Measurements from ENCODE around the gene UBE4A.
A peak's percentile ranks its signal among the peaks of the same experiment; 100 is the strongest.
"Not testable (repeated sequence)": the region's sequence is repeated elsewhere in the genome, so short reads cannot be mapped to it uniquely, and the experiment has no call there.

UBE4A gene

GRCh38 chr11:118415062-118415738, 55.8 kb downstream of the UBE4A start:
- TF ChIP-seq MAX (IDR thresholded peaks at IDR 0.05; ENCODE audit: low read depth, low read length) (no peak), POLR2A (IDR thresholded peaks at IDR 0.05; ENCODE audit: extremely low read depth, insufficient read length) (no peak), MYC (IDR thresholded peaks at IDR 0.05; ENCODE audit: low read depth, low read length) (no peak), CTCF (IDR thresholded peaks at IDR 0.05; ENCODE audit: low read depth, low read length) (no peak)
- no peak overlapping the region for H3K4me3 ChIP-seq (ENCODE audit: low read depth, low read length)
- peak; percentile 55 for DNase-seq (ENCODE audit: low read depth)

GRCh38 chr11:118415739-118416068, 56.3 kb downstream of the UBE4A start:
- no peak for TF ChIP-seq POLR2A (IDR thresholded peaks at IDR 0.05; ENCODE audit: extremely low read depth, insufficient read length)
- no peak for TF ChIP-seq CTCF (IDR thresholded peaks at IDR 0.05; ENCODE audit: low read depth, low read length)
- H3K4me3 ChIP-seq (ENCODE audit: low read depth, low read length) = no peak overlapping the region
- peak; percentile 75 for DNase-seq (ENCODE audit: low read depth)

- not testable (repeated sequence) for H3K4me3 ChIP-seq (ENCODE audit: low read depth, low read length); DNase-seq (ENCODE audit: low read depth)
These were observed 57.5 kb downstream of the UBE4A start for GRCh38 chr11:118416900-118417299.

- no peak for DNase-seq (ENCODE audit: low read depth)
- TF ChIP-seq CTCF (IDR thresholded peaks at IDR 0.05; ENCODE audit: low read depth, low read length) (no peak), MAX (IDR thresholded peaks at IDR 0.05; ENCODE audit: low read depth, low read length) (no peak), POLR2A (IDR thresholded peaks at IDR 0.05; ENCODE audit: extremely low read depth, insufficient read length) (no peak), MYC (IDR thresholded peaks at IDR 0.05; ENCODE audit: low read depth, low read length) (no peak)
These were observed 58.4 kb downstream of the UBE4A start for GRCh38 chr11:118417801-118418200.

GRCh38 chr11:118418766-118419165, 59.4 kb downstream of the UBE4A start:
- DNase-seq (ENCODE audit: low read depth) = no peak
- TF ChIP-seq CTCF (IDR thresholded peaks at IDR 0.05; ENCODE audit: low read depth, low read length) (no peak), MAX (IDR thresholded peaks at IDR 0.05; ENCODE audit: low read depth, low read length) (no peak), POLR2A (IDR thresholded peaks at IDR 0.05; ENCODE audit: extremely low read depth, insufficient read length) (no peak), MYC (IDR thresholded peaks at IDR 0.05; ENCODE audit: low read depth, low read length) (no peak)
- no peak overlapping the region for H3K4me3 ChIP-seq (ENCODE audit: low read depth, low read length)

More at GRCh38 chr11:118417801-118418200, 58.4 kb downstream of the UBE4A start:
- no peak overlapping the region for H3K4me3 ChIP-seq (ENCODE audit: low read depth, low read length)

GRCh38 chr11:118427707-118428106, 68.3 kb downstream of the UBE4A start:
- no peak for DNase-seq (ENCODE audit: low read depth)
- no peak for TF ChIP-seq MYC (IDR thresholded peaks at IDR 0.05; ENCODE audit: low read depth, low read length)
- no peak for TF ChIP-seq POLR2A (IDR thresholded peaks at IDR 0.05; ENCODE audit: extremely low read depth, insufficient read length)
- TF ChIP-seq CTCF (IDR thresholded peaks at IDR 0.05; ENCODE audit: low read depth, low read length) = no peak
- no peak for TF ChIP-seq MAX (IDR thresholded peaks at IDR 0.05; ENCODE audit: low read depth, low read length)
- H3K4me3 ChIP-seq (ENCODE audit: low read depth, low read length) = no peak overlapping the region

Measured in NB4 (cell line).